Endothelial cell of umbilical vein (primary cell): ENCODE measurements around the gene MED12L. TPM values are rescaled to one million over a fixed set of nuclear protein-coding genes. Genes with fewer than 3 reads are reported as not detected.

ENCODE experiments used
- BruUV-seq: library from RNA; stranded (reverse); fragments of 400-500 nt; replicated peaks from 2 replicates; lab custom pipeline; 2021; lab: Mats Ljungman, UMichigan
- CTCF ChIA-PET: fragments of 300-600, 350-600 bp; sonication (Branson Sonifier 250); formaldehyde crosslinking; loops from one replicate; lab custom pipeline; 2021; ENCODE audit warnings: antibody characterized with exemption, inconsistent platforms; lab: Charles Lee
- POLR2A ChIA-PET: fragments of 300-600, 350-600 bp; sonication (Branson Sonifier 250); formaldehyde crosslinking; loops from one replicate; lab custom pipeline; 2021; ENCODE audit warnings: antibody characterized with exemption, inconsistent platforms; lab: Charles Lee
- DNase-seq: peaks from one replicate; pipeline ENCODE4 v3.0.0-alpha.2; 2011; ENCODE audit warnings: low read depth, low spot score
- FAIRE-seq: peaks from 2 replicates; lab custom pipeline; 2011; peaks lifted over from hg19 to GRCh38; lab: Jason Lieb, UNC
- H2AFZ ChIP-seq: 2 replicates; pipeline ENCODE4 v1.6.0; 2012; ENCODE audit warnings: low read depth, low read length, control low read depth, inconsistent platforms
- H3K27ac ChIP-seq: 2 replicates; pipeline ENCODE4 v1.5.1; 2011; ENCODE audit warnings: low read depth, mild to moderate bottlenecking, control low read depth, low read length, moderate library complexity; ENCODE audit not compliant: insufficient read depth
- H3K27me3 ChIP-seq, 2 experiments: 2 replicates each; pipeline versions ENCODE4 v1.6.0 to v1.6.1; 2011; ENCODE audit warnings: low read length in 2 of 2, mixed read lengths in 1 of 2; ENCODE audit not compliant: control insufficient read depth in 2 of 2, insufficient read depth in 2 of 2
- H3K36me3 ChIP-seq, 2 experiments: 2 replicates in 1 of 2; 3 replicates in 1 of 2; pipeline ENCODE4 v1.5.1; 2011; ENCODE audit warnings: low read length in 2 of 2, mild to moderate bottlenecking in 1 of 2, moderate library complexity in 1 of 2; ENCODE audit not compliant: control insufficient read depth in 2 of 2, insufficient read depth in 2 of 2; ENCODE audit errors: extremely low read depth in 1 of 2
- H3K4me1 ChIP-seq: 3 replicates; pipeline ENCODE4 v1.5.1; 2011; ENCODE audit warnings: mild to moderate bottlenecking, low read length; ENCODE audit not compliant: control insufficient read depth, insufficient read depth; ENCODE audit errors: extremely low read depth
- H3K4me2 ChIP-seq: 2 replicates; pipeline ENCODE4 v1.6.1; 2011; ENCODE audit warnings: low read length, control low read depth, mixed read lengths; ENCODE audit not compliant: insufficient read depth
- H3K4me3 ChIP-seq, 3 experiments: fragments of 200-600 bp in 1 of 3; sonication (generic), shearing (Covaris generic) in 1 of 3; replicated peaks in 1 of 3; 2 replicates each; pipeline ENCODE4 v1.5.1; 2011 to 2016; ENCODE audit warnings: control low read depth in 3 of 3, low read length in 3 of 3, mild to moderate bottlenecking in 2 of 3, inconsistent platforms in 1 of 3, low read depth in 1 of 3, moderate library complexity in 1 of 3; ENCODE audit not compliant: insufficient read depth in 1 of 3
- H3K79me2 ChIP-seq: 2 replicates; pipeline ENCODE4 v1.6.0; 2012; ENCODE audit warnings: low read length, inconsistent platforms; ENCODE audit not compliant: control insufficient read depth, insufficient read depth
- H3K9ac ChIP-seq: replicated peaks from 2 replicates; pipeline ENCODE3; 2011; ENCODE audit warnings: low read length, control low read depth; ENCODE audit not compliant: insufficient read depth; ENCODE audit errors: extremely low read depth
- H3K9me1 ChIP-seq: replicated peaks from 3 replicates; pipeline ENCODE4 v1.6.0; 2011; ENCODE audit warnings: mild to moderate bottlenecking, low read length; ENCODE audit not compliant: control insufficient read depth, insufficient read depth; ENCODE audit errors: extremely low read depth
- H3K9me3 ChIP-seq: replicated peaks from 2 replicates; pipeline ENCODE4 v1.5.1; 2012; ENCODE audit warnings: low read length, inconsistent platforms; ENCODE audit not compliant: control insufficient read depth, insufficient read depth
- H4K20me1 ChIP-seq: replicated peaks from 2 replicates; pipeline ENCODE3; 2011; ENCODE audit warnings: mild to moderate bottlenecking, low read length; ENCODE audit not compliant: control insufficient read depth, insufficient read depth; ENCODE audit errors: extremely low read depth
- CTCF ChIP-seq, 2 donors: IDR thresholded peaks; 1 replicate in 1 of 2; 2 replicates in 1 of 2; pipeline ENCODE4 v1.5.1; 2011; ENCODE audit warnings: low read length in 2 of 2, mild to moderate bottlenecking in 2 of 2, moderate library complexity in 2 of 2, control low read depth in 1 of 2, inconsistent platforms in 1 of 2, low read depth in 1 of 2; ENCODE audit not compliant: insufficient read depth in 1 of 2; ENCODE audit errors: extremely low read depth in 1 of 2
- EZH2 ChIP-seq: IDR thresholded peaks from 2 replicates; pipeline ENCODE4 v1.6.1; 2012; ENCODE audit warnings: borderline replicate concordance, low read depth, mild to moderate bottlenecking, moderate library complexity, low read length, inconsistent platforms; ENCODE audit not compliant: severe bottlenecking
- FOS ChIP-seq: IDR thresholded peaks from 2 replicates; pipeline ENCODE4 v1.6.1; 2011; ENCODE audit warnings: mild to moderate bottlenecking, low read length, moderate library complexity, borderline replicate concordance; ENCODE audit not compliant: insufficient read depth
- GATA2 ChIP-seq: IDR thresholded peaks from 2 replicates; pipeline ENCODE4 v1.7.0; 2011; ENCODE audit warnings: low read depth, mild to moderate bottlenecking, moderate library complexity, mixed read lengths, low read length; ENCODE audit not compliant: insufficient read length, insufficient read depth
- JUN ChIP-seq: IDR thresholded peaks from 2 replicates; pipeline ENCODE4 v1.6.1; 2011; ENCODE audit warnings: borderline replicate concordance, low read depth; ENCODE audit not compliant: insufficient read length, insufficient read depth
- MAX ChIP-seq: IDR thresholded peaks from 2 replicates; pipeline ENCODE4 v1.6.1; 2011; ENCODE audit not compliant: insufficient read depth, insufficient read length
- MYC ChIP-seq: IDR thresholded peaks from one replicate; pipeline ENCODE4 v1.6.1; 2011; ENCODE audit warnings: mild to moderate bottlenecking, low read depth, low read length
- POLR2A ChIP-seq: IDR thresholded peaks from 2 replicates; pipeline ENCODE4 v1.6.1; 2012; ENCODE audit warnings: low read depth, mild to moderate bottlenecking, control low read depth, low read length
- POLR2AphosphoS5 ChIP-seq: IDR thresholded peaks from 2 replicates; pipeline ENCODE4 v1.6.1; 2012; ENCODE audit warnings: low read depth, mild to moderate bottlenecking, control low read depth, low read length, moderate library complexity; ENCODE audit not compliant: insufficient read depth
- dilution Hi-C: fragments of 300-500 bp; cut with MboI; formaldehyde crosslinking; loops from one replicate; pipeline ENCODE4 v1.15.0; 2019; ENCODE audit warnings: low sequenced_read_pairs; ENCODE audit not compliant: extremely low pct_ligation_motif_present
- intact Hi-C: fragments of 100-400 bp; cut with micrococcal nuclease; formaldehyde crosslinking; loops from one replicate; pipeline ENCODE4 v1.10.0; 2022
- polyA plus RNA-seq, 4 experiments: library from polyadenylated mRNA; depleted of rRNA in 3 of 4; stranded (reverse) in 3 of 4; unstranded in 1 of 4; fragments of >200 nt; gene quantifications; 2 replicates each; pipeline versions ENCODE4 v1.2.1 to v1.2.3, GENCODE V29; 2011 to 2012; ENCODE audit warnings: missing spikeins in 1 of 4
- total RNA-seq: library from RNA; stranded (reverse); gene quantifications from 2 replicates; pipeline ENCODE4 v1.2.3, GENCODE V29; 2021

The MED12L gene
- total and polyA plus RNA-seq, 2 donors (not counting 3 experiments of a cell fraction or from before 2014, with no cell fraction given): 0.03 to 0.27 TPM

- no peak overlapping the region for H2AFZ ChIP-seq
- no peak overlapping the region for H3K4me2 ChIP-seq
- TF ChIP-seq POLR2AphosphoS5: no peak
- no peak for TF ChIP-seq POLR2A
- no peak for TF ChIP-seq EZH2
- TF ChIP-seq CTCF (IDR thresholded peaks at IDR 0.05; ENCODE audit: extremely low read depth in 1 of 2, insufficient read depth in 1 of 2, low read depth in 1 of 2, low read length in 2 of 2): no peak
- TF ChIP-seq GATA2: no peak
- TF ChIP-seq JUN: no peak
- TF ChIP-seq MAX: no peak
- no peak for TF ChIP-seq MYC
- TF ChIP-seq FOS: no peak
- H3K79me2 ChIP-seq: no peaks in the 10 kb centered on the region
- no peaks in the 10 kb centered on the region for H3K36me3 ChIP-seq
- BruUV-seq: no TSS peak
- dilution Hi-C loops (no loop called here), intact Hi-C loops (no loop called here)
- POLR2A ChIA-PET: no interaction called here
- no peak overlapping the region for H3K4me3 ChIP-seq
- no peaks in the 10 kb centered on the region for H3K9me1 ChIP-seq
- H4K20me1 ChIP-seq: no peaks in the 10 kb centered on the region
- no peak overlapping the region for H3K27ac ChIP-seq
- H3K27me3 ChIP-seq: no peaks in the 10 kb centered on the region
- DNase-seq: no peak
- H3K4me1 ChIP-seq: no peaks in the 10 kb centered on the region
- no peak for FAIRE-seq
- H3K9ac ChIP-seq: no peak overlapping the region
- CTCF ChIA-PET: interaction anchor here (0.5 to 3.1 kb wide), 5 partner anchors 12 to 701 kb away, joined by 4 to 11 read pairs (median 5); no protein-coding TSS in a partner anchor
- no peaks in the 10 kb centered on the region for H3K9me3 ChIP-seq
These were observed 110.4 kb downstream of the MED12L start for GRCh38 chr3:151195826-151196225.
